AG08396 (cell line): Measurements from ENCODE around the gene VAV1.
A peak's percentile ranks its signal among the peaks of the same experiment; 100 is the strongest.

Experiments used
- DNase-seq: peaks from one replicate; pipeline ENCODE4 v3.0.0; 2012; ENCODE audit warnings: low spot score, mixed read lengths

Gene VAV1

DNA sequence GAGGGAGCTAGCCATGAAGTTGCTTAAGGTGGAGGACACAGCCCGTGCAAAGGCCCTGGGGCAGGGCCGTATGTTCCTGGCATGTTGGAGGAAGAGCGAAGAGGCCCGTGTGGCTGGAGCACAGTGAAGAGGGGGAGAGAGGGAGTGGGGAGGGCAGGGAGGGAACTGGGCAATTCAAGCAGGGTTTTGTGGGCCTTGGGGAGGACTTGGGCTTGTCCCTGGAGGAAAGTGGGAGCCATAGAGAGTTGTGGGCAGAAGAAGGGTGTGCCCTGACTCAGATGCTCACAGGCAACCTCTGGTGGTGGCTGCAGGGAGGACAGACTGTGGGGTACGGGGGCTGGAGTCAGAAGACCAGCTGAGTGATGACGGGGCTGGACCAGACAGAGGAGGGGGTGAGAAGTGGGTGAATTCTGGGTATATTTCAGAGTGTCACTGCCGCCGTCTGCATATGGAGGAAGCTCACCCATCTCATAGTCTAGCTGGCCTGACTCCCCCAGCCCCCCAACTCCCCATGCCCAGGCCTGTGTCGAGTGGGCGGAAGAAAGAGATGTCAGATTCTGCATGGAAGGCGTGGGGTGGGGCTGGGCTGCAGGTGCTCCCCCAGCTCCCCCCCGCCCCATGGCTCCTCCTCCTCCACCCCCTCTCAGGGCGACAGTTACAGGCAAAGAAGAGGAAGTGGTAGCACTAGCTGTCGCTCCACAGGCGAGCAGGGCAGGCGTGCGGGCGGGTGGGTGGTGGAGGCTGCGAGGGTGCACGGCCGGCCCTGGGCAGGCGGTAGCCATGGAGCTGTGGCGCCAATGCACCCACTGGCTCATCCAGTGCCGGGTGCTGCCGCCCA, at the start of gene VAV1:
VAV1 (plus strand) TSS at position 681 of the 838 bp plus-strand sequence; CDS start at position 781, 100 bp downstream.
- no peak for DNase-seq

DNA sequence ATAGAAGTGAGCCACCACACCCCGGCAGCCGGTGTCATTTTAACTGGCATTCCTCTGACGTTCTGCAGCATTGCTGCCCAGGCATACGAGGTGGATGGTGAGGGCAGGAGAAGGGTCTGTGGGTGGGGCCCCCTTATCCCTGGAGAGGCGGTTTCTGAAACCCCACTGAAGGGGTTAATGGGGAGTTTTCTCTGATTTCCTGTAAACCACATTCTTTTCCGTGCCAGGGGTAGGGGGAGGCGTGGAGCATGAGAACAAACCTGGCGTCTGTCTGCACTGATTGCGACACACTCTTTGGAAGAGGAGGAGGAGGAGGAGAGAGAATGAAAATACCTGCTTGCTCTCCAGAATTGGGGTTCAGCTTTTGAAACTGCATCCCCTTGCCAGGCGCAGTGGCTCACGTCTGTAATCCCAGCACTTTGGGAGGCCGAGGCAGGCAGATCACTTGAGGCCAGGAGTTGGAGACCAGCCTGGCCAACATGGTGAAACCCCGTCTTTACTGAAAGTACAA, 49.3 kb upstream of the VAV1 start:
- DNase-seq = no peak

GRCh38 chr19:6723738-6724137, 48.8 kb upstream of the VAV1 start:
- no peak for DNase-seq

- DNase-seq = no peak
Measured at GRCh38 chr19:6724631-6725492, 47.6 kb upstream of the VAV1 start.

DNA sequence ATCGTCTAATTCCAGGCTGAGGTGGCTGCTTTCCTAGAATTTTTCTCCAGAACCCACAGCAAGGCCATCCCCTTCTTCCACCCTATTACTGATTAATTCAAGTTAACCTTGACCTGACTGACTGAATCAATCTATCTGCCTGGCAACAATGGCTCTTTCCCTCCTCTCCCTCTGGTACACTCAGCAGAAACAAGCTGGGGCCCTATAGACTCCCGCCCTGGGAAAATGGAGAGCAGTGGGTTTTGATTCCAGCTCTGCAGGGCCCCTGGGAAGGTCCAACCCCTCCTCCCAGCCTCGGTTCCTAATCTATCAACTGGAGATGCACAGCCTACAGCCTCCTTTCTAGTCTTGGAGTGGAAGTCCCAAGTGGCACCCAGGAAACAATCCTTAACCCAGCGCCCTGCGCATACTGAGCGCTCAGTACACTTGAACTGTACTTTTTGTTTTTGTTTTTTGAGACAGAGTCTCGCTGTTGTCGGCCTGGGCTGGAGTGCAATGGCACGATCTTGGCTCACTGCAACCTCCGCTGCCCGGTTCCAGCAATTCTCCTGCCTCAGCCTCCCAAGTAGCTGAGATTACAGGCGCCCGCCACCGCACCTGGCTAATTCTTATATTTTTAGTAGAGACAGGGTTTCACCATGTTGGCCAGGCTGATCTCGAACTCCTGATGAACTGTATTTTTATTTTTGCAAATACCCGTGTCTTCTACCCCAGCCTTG, 46.8 kb upstream of the VAV1 start:
- DNase-seq = no peak

DNA sequence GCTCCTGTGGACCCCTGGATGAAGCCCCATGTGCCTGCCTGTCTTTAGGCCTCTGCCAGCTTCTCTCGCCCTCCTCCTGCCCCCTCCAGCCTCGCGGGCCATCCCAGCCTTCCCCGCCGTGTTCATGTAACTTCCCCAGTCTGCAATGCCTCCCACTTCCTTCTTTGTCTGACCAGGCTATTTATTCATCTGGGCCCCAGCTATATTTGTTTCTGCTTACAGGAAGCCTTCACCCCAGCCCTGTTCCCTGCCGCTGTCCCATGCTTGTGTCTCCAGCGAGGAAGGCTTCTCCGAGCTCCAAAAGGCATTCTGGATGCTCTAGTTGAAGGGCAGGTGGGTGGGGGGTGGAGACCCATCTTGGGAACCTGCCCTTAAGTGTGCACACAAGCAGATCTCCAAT, 44.2 kb upstream of the VAV1 start:
- no peak for DNase-seq

DNA sequence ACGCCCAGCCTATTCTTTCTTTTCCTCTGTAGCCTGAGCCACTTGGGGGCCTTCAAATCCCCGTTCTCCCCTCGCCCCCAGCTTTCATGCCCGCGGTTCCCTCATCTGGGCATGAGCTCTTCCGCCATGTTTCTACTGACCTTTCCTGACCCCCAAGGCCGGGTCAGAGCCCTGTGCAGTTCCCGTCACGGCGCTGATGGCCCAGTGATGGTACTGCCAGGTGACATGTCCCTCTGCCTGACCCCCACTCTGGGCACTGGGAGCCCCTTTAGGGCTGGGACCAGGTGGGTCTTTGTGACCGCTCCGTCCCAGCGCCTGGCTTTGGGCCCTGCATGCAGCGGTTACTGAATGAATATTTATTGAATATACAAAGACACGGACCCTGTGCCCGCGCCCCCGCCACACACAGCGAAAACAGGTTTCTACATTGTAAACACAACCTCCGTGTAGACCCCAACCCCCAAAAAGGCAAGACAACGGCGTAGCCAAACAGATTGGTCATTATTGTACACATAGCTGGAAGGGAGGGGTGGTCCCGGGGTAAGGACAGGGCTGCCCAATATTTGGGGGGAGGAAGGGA, 42.8 kb upstream of the VAV1 start:
- no peak for DNase-seq

- DNase-seq = no peak
Measured at GRCh38 chr19:6730153-6730804, 42.2 kb upstream of the VAV1 start.

DNA sequence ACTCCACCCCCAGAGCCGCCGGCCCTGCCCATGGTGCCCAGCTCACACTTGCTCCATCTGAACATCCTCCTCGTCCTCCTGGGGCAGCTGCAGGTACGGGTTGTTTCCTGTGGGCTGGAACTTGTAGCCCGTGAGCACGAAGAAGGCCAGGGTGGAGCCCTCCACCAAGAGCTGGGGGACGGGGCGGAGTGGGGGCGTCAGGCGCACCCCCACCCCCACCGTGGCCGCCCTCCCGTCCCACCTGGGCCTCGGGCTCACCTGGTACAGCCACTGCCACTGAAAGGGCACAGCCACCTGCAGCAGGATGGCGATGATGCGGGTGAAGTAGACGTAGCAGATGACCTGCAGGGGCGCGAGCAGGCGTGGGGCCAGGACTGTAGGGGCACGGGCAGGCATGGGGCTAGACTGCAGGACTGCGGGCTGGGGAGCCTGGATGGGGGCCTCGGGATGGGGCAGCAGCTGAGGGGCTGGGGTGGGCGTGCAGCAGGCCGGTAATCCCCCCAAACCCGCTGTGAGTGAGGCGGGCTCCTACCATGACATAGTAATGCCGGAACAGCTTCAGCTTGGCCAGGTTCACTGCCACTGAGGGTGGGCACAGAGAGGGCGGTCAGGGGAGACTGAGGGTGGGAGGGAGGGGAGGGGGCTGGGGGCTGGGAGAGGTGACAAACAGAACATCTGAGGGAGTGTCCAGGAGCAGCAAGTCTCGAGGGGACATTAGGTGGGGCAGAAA, 41.4 kb upstream of the VAV1 start:
- no peak for DNase-seq

GRCh38 chr19:6731822-6732221, 40.7 kb upstream of the VAV1 start:
- DNase-seq = no peak

- DNase-seq = no peak
Measured at GRCh38 chr19:6732803-6733337, 39.6 kb upstream of the VAV1 start.

DNA sequence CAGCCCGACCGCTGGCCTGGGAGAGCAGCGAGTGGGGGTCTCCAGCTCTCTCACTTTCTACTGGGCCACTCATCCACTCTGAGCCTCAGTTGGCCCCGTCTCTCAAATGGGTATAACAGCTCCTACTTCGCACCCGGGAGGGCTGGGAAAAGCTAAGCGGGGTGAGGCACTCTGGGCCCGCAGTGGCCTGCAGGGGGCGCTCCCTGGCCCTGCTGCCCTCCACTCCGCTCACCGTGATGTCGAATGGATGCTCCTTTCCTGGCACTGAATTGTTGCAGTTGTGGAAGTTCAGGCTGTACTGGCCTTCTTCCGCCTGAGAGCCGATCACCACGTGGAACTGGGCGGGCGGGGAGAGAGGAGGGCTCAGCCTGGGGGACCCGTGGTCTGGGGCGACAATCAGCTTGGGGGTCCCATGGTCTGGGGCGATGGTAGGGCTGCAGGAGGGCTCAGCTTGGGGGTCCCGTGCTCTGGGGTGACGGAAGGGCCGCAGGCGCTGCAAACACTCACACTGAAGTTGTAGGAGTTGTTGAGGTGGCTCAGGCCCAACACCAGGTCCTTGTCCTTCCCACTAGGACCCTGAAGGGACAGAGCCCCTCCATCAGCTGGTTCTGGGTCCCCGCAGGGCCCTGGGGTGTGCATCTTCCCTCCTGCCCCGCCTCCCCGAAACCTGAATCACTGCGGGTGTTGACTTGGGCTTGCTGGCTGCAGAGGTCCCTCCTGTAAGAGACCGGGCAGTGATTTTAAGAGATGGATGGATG, 39.0 kb upstream of the VAV1 start:
- no peak for DNase-seq

- no peak for DNase-seq
Measured at GRCh38 chr19:6734096-6734696, 38.3 kb upstream of the VAV1 start.

DNA sequence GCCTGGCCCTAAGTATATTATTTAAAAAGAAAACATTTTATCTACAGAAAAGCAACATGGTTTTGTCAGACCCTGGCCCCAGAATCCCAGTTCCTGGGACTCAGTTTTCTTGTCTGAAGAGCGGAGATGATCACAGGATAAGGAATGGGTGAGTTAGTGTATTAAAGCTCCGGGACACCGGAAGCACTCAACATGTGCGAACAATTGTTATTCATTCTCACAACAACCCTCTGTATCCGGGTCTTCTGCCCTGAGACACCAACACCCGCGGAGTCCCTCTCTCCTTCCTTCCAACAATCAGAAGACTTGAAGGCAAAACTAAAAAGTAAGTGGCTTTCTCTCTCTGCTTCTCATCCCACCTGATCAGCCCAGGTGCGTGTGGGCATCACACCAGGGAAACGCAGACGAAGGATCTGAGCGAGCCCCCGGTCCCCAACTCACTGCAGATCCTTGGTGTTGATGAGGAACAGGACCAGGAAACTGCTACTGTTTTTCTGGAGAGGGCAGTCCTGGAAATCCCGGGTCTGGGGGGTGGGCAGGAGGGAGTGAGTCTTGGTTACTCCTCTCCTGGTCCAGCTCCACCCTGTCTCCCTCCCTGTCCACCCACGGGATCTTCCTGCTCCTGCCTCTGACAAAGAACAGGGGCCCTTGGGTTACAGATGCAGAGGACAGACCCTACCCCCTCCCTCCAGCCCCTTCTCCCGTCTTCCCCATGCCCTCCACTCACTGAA, 37.2 kb upstream of the VAV1 start:
- no peak for DNase-seq

GRCh38 chr19:6736169-6736916, 36.2 kb upstream of the VAV1 start:
- DNase-seq = peak; percentile 88

GRCh38 chr19:6736917-6737283, 35.6 kb upstream of the VAV1 start:
- no peak for DNase-seq

DNA sequence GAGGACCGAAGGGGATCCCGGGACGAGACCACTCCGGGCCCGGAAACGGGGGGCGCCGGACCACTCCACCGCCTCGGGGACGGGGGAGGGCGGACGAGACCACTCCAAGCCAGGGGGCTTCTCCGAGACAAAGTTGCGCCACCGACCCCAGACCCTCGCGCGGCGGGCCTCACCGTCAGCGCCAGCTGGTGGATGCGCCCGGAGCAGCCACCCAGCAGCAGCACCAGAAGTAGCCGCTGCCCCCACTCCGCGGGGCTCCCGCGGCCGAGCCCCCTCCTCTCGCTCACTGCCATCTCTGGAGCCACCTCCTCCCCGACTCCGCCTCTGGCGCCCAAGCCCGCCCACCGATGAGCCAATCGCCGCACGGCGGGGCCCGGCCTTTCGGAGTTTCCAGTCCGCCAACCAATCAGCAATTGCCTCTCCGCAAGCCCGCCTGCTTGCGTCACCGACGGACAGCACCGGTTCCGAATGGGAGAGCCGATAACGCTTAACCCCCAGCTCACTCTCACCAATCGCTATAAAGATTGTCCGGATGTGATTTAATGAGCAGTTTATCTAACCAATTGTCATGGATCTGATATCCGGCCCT, 35.1 kb upstream of the VAV1 start, which contains the start of gene GPR108:
GPR108 (minus strand) TSS at position 297 of the 589 bp plus-strand sequence; CDS start at position 293, 4 bp downstream.
- DNase-seq = peak; percentile 100
